Measurements from ENCODE around the gene HSD11B1.

- TF ChIP-seq CTCF (IDR thresholded peaks at IDR 0.05; ENCODE audit: low read length): no peak
- TF ChIP-seq EZH2 (optimal IDR thresholded peaks at IDR 0.05; ENCODE audit: low read depth, low read length): no peak
- no peak for TF ChIP-seq EZH2phosphoT487 (IDR thresholded peaks at IDR 0.05; ENCODE audit: low read length)
These were observed 62.5 kb downstream of the HSD11B1 start for GRCh38 chr1:209767096-209767495.
